ENCODE measurements around the gene ALG9.
A peak's percentile ranks its signal among the peaks of the same experiment; 100 is the strongest.

ALG9 gene, protein sequence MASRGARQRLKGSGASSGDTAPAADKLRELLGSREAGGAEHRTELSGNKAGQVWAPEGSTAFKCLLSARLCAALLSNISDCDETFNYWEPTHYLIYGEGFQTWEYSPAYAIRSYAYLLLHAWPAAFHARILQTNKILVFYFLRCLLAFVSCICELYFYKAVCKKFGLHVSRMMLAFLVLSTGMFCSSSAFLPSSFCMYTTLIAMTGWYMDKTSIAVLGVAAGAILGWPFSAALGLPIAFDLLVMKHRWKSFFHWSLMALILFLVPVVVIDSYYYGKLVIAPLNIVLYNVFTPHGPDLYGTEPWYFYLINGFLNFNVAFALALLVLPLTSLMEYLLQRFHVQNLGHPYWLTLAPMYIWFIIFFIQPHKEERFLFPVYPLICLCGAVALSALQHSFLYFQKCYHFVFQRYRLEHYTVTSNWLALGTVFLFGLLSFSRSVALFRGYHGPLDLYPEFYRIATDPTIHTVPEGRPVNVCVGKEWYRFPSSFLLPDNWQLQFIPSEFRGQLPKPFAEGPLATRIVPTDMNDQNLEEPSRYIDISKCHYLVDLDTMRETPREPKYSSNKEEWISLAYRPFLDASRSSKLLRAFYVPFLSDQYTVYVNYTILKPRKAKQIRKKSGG

DNA sequence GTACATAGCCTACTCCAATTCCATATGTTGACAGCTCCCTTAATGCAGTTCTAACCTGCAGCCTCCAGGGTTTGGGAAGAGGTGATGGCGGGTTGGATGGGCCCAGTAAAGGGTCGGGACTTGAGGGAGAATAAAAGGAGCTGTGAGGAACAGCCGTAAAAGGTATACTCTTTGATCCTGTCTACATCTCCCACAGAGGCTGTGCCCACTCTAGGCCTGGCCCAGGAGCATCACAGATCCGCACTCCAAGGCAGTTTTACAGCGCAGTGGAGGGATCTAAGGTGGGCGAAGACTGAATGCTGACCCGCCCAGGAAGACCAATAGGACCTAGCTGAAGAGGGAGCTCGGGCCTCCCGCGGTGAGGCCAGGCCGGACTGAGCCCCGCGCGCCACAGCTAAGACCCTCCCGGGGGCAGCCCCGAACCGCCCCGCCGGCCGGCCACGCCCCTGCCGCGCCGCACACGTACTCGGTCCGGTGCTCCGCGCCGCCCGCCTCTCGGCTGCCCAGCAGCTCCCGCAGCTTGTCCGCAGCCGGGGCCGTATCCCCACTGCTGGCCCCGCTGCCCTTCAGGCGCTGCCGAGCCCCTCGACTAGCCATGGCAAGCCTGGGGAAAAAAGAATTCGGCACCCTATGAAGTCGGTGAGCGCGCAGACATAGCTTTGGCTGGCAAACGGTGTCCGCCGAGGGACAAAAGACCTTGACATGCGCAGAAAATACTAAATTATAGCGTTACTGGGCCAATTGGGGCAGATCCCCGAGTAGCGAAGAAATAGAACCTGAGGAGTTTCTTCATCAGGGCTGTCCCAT, at the start of gene ALG9:
TSS of gene ALG9 (minus strand) at position 696 of the 807 bp plus-strand sequence. CDS start at position 597, 99 bp downstream.
- Histone ChIP-seq H3K4me2 (peak within 1 kb of the TSS; percentile 91), H2AFZ (ENCODE audit: low read depth) (peak within 1 kb of the TSS; percentile 93), H3K4me1 (ENCODE audit: low read depth, poor library complexity, severe bottlenecking) (peaks cover 16% of the 10 kb centered on the region), H3K79me2 (ENCODE audit: insufficient read depth, low read depth) (no peaks in the 10 kb centered on the region; the same call in 1 of the 2 replicates), H3K27me3 (ENCODE audit: insufficient read depth, low read depth) (no peaks in the 10 kb centered on the region), H3K36me3 (ENCODE audit: insufficient read depth) (no peaks in the 10 kb centered on the region), H3K27ac (peak within 1 kb of the TSS; percentile 27; the same call in 1 of the 2 replicates), H3K4me3 (IDR thresholded peaks at IDR 0.05; ENCODE audit: insufficient read depth, low read depth, low read length) (peak within 1 kb of the TSS; percentile 71), H4K20me1 (ENCODE audit: insufficient read depth) (no peaks in the 10 kb centered on the region), H3K9ac (peak within 1 kb of the TSS; percentile 49; the same call in 1 of the 2 replicates)
- TF ChIP-seq, protein P1, sequence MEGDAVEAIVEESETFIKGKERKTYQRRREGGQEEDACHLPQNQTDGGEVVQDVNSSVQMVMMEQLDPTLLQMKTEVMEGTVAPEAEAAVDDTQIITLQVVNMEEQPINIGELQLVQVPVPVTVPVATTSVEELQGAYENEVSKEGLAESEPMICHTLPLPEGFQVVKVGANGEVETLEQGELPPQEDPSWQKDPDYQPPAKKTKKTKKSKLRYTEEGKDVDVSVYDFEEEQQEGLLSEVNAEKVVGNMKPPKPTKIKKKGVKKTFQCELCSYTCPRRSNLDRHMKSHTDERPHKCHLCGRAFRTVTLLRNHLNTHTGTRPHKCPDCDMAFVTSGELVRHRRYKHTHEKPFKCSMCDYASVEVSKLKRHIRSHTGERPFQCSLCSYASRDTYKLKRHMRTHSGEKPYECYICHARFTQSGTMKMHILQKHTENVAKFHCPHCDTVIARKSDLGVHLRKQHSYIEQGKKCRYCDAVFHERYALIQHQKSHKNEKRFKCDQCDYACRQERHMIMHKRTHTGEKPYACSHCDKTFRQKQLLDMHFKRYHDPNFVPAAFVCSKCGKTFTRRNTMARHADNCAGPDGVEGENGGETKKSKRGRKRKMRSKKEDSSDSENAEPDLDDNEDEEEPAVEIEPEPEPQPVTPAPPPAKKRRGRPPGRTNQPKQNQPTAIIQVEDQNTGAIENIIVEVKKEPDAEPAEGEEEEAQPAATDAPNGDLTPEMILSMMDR (conservative IDR thresholded peaks at IDR 0.05; ENCODE audit: low read depth, low read length) = 0 out of 2 replicates have a peak, but pooled peaks have one; percentile 24

DNA sequence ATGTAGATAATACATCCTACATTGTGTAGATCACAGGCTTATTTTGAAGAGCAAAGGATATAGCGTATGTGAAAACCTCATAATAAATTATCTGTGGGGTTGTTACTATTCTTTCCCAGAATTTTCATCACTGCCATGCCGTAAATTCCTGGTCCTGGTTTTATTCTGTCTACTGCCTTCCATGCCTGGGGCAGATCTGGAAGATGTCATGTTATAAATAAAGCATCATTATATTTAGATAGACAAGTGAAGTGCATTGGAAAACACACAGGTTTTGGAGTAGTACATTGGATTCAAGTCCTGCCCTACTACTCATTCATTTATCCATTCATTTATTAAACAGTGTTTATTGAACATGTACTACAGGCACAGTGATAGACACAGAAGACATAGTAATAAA, 49.5 kb upstream of the ALG9 start:
- Histone ChIP-seq H3K4me1 (ENCODE audit: low read depth, poor library complexity, severe bottlenecking) (peaks cover 16% of the 10 kb centered on the region), H4K20me1 (ENCODE audit: insufficient read depth) (no peaks in the 10 kb centered on the region), H3K36me3 (ENCODE audit: insufficient read depth) (no peaks in the 10 kb centered on the region), H3K4me2 (no peak overlapping the region), H3K9ac (no peak overlapping the region), H2AFZ (ENCODE audit: low read depth) (no peak overlapping the region), H3K27me3 (ENCODE audit: insufficient read depth, low read depth) (no peaks in the 10 kb centered on the region), H3K79me2 (ENCODE audit: insufficient read depth, low read depth) (no peaks in the 10 kb centered on the region), H3K27ac (no peak overlapping the region), H3K4me3 (IDR thresholded peaks at IDR 0.05; ENCODE audit: insufficient read depth, low read depth, low read length) (no peak overlapping the region)
- TF ChIP-seq, protein P1 (conservative IDR thresholded peaks at IDR 0.05; ENCODE audit: low read depth, low read length) = no peak

DNA sequence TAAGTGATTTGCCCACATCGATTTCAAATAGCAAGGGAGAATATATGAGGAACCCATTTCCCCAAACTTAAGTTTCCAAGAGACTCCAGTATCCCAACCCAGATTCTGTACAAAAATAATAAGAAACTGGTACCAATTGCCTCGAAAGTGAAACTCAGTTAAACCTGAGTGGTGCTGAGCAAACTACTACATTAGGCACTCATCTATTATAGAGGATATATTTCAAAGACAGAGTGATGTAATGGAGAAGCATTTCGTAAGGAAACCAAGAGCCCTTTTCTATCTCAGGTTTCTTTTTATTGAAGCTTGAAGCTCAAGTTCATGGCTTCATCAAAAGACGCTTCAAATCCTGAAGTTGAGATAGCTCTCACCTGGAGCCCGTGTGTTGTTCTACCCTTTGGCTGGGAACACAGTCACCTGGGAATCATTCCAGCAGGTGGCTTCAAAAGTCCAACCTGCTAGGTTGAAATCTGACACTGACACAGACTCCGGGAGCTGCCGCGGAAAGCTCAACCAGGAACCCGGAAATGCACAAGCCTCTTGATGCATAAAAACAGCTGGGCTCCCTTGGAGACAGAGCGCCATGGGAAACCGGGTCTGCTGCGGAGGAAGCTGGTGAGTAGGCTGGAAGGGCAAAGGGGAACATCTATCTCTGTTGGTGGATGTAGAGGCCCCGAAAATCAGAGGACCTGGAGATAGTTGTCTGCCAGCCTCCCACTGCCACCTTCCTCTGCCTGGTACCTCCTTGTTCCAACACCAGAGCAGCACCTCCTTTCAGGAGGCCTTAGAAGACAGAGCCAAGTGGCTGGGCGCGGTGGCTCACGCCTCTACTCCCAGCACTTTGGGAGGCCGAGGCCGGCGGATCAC, 47.2 kb upstream of the ALG9 start, which contains the start of gene C11orf52:
TSS of gene C11orf52 (plus strand) at position 524 of the 867 bp plus-strand sequence. CDS start at position 584, 60 bp downstream.
- no peaks in the 10 kb centered on the region for H3K36me3 ChIP-seq (ENCODE audit: insufficient read depth)
- H3K4me1 ChIP-seq (ENCODE audit: low read depth, poor library complexity, severe bottlenecking) = peaks cover 11% of the 10 kb centered on the region
- no peak within 1 kb of the TSS for H3K9ac ChIP-seq
- 0 out of 2 replicates have a peak within 1 kb of the TSS, but pooled peaks have one; percentile 21 for H3K4me2 ChIP-seq
- no peak within 1 kb of the TSS for H2AFZ ChIP-seq (ENCODE audit: low read depth)
- H3K4me3 ChIP-seq (IDR thresholded peaks at IDR 0.05; ENCODE audit: insufficient read depth, low read depth, low read length) = no peak within 1 kb of the TSS
- TF ChIP-seq, protein P1 (conservative IDR thresholded peaks at IDR 0.05; ENCODE audit: low read depth, low read length) = no peak
- H3K79me2 ChIP-seq (ENCODE audit: insufficient read depth, low read depth) = no peaks in the 10 kb centered on the region
- H3K27me3 ChIP-seq (ENCODE audit: insufficient read depth, low read depth) = no peaks in the 10 kb centered on the region
- no peak within 1 kb of the TSS for H3K27ac ChIP-seq
- H4K20me1 ChIP-seq (ENCODE audit: insufficient read depth) = no peaks in the 10 kb centered on the region
